Trophoblast cell (in vitro differentiated cells and primary cell): ENCODE results near the gene A1BG.
"Not testable (repeated sequence)": the region's sequence is repeated elsewhere in the genome, so short reads cannot be mapped to it uniquely, and the experiment has no call there.

Experiments
- DNase-seq, 2 donors: peaks; one replicate each; pipeline ENCODE4 v3.0.0-alpha.2; 2016
- H2AFZ ChIP-seq: 2 replicates; pipeline ENCODE4 v1.6.1; 2013; ENCODE audit warnings: low read length, moderate library complexity, mild to moderate bottlenecking; ENCODE audit not compliant: insufficient read depth, poor library complexity
- H2AK5ac ChIP-seq: 2 replicates; pipeline ENCODE4 v1.6.1; 2013; ENCODE audit warnings: mild to moderate bottlenecking, low read length
- H2BK120ac ChIP-seq: 2 replicates; pipeline ENCODE4 v1.6.1; 2013; ENCODE audit warnings: low read length, mild to moderate bottlenecking, moderate library complexity; ENCODE audit not compliant: insufficient read depth, poor library complexity
- H2BK12ac ChIP-seq: 2 replicates; pipeline ENCODE4 v1.6.1; 2013; ENCODE audit warnings: mild to moderate bottlenecking, low read length, moderate library complexity
- H2BK5ac ChIP-seq: 2 replicates; pipeline ENCODE4 v1.6.1; 2013; ENCODE audit warnings: low read length, low read depth, moderate library complexity, mild to moderate bottlenecking; ENCODE audit not compliant: poor library complexity
- H3K14ac ChIP-seq: 2 replicates; pipeline ENCODE4 v1.6.1; 2013; ENCODE audit warnings: mild to moderate bottlenecking, low read length
- H3K18ac ChIP-seq: 2 replicates; pipeline ENCODE4 v1.6.1; 2013; ENCODE audit warnings: mild to moderate bottlenecking, low read length
- H3K23ac ChIP-seq: 2 replicates; pipeline ENCODE4 v1.6.1; 2013; ENCODE audit warnings: low read length
- H3K27ac ChIP-seq: 2 replicates; pipeline ENCODE4 v1.5.1; 2013; ENCODE audit warnings: low read depth, mild to moderate bottlenecking, inconsistent platforms, low read length, moderate library complexity
- H3K27me3 ChIP-seq: 2 replicates; pipeline ENCODE4 v1.6.1; 2013; ENCODE audit warnings: inconsistent platforms, mild to moderate bottlenecking, low read length, moderate library complexity; ENCODE audit not compliant: insufficient read depth
- H3K36me3 ChIP-seq, 2 experiments: 1 replicate in 1 of 2; 2 replicates in 1 of 2; pipeline ENCODE4 v1.6.1; 2013; ENCODE audit warnings: low read length in 2 of 2, mild to moderate bottlenecking in 2 of 2, moderate library complexity in 1 of 2; ENCODE audit not compliant: insufficient read depth in 2 of 2, control insufficient read depth in 1 of 2
- H3K4ac ChIP-seq: 2 replicates; pipeline ENCODE4 v1.6.1; 2013; ENCODE audit warnings: low read depth, mild to moderate bottlenecking, low read length, moderate library complexity
- H3K4me1 ChIP-seq, 2 experiments: 1 replicate in 1 of 2; 2 replicates in 1 of 2; pipeline ENCODE4 v1.6.1; 2013; ENCODE audit warnings: low read length in 2 of 2, mild to moderate bottlenecking in 2 of 2, moderate library complexity in 1 of 2; ENCODE audit not compliant: insufficient read depth in 2 of 2, control insufficient read depth in 1 of 2
- H3K4me2 ChIP-seq: 2 replicates; pipeline ENCODE4 v1.6.1; 2013; ENCODE audit warnings: inconsistent platforms, mild to moderate bottlenecking, low read length, moderate library complexity
- H3K4me3 ChIP-seq: 2 replicates; pipeline ENCODE4 v1.5.1; 2013; ENCODE audit warnings: mild to moderate bottlenecking, low read depth, low read length, inconsistent platforms
- H3K79me1 ChIP-seq: one replicate; pipeline ENCODE4 v1.6.1; 2013; ENCODE audit warnings: low read length
- H3K79me2 ChIP-seq: 2 replicates; pipeline ENCODE4 v1.6.1; 2013; ENCODE audit warnings: low read length, mild to moderate bottlenecking; ENCODE audit not compliant: control insufficient read depth, insufficient read depth, poor library complexity
- H3K9ac ChIP-seq: 2 replicates; pipeline ENCODE4 v1.6.1; 2013; ENCODE audit warnings: mild to moderate bottlenecking, low read length
- H3K9me3 ChIP-seq: 2 replicates; pipeline ENCODE4 v1.6.1; 2013; ENCODE audit warnings: low read depth, mild to moderate bottlenecking, control low read depth, inconsistent platforms, low read length; ENCODE audit not compliant: insufficient read depth
- H4K12ac ChIP-seq: 2 replicates; pipeline ENCODE4 v1.6.1; 2013; ENCODE audit warnings: low read depth, mild to moderate bottlenecking, low read length, moderate library complexity
- H4K8ac ChIP-seq: 2 replicates; pipeline ENCODE4 v1.6.1; 2013; ENCODE audit warnings: low read depth, mild to moderate bottlenecking, low read length, moderate library complexity
- H4K91ac ChIP-seq: one replicate; pipeline ENCODE4 v1.6.1; 2013; ENCODE audit warnings: low read depth, mild to moderate bottlenecking, low read length, moderate library complexity
- WGBS: extraction: QIAGEN DNeasy Blood & Tissue Kit; methylation state at CpG from one replicate; pipeline ENCODE4 v1.1.7; 2013; ENCODE audit warnings: missing lambda C conversion rate; ENCODE audit not compliant: insufficient read length, insufficient coverage; ENCODE audit errors: extremely low coverage; 5-methylcytosine and 5-hydroxymethylcytosine counted together

A1BG gene

DNA sequence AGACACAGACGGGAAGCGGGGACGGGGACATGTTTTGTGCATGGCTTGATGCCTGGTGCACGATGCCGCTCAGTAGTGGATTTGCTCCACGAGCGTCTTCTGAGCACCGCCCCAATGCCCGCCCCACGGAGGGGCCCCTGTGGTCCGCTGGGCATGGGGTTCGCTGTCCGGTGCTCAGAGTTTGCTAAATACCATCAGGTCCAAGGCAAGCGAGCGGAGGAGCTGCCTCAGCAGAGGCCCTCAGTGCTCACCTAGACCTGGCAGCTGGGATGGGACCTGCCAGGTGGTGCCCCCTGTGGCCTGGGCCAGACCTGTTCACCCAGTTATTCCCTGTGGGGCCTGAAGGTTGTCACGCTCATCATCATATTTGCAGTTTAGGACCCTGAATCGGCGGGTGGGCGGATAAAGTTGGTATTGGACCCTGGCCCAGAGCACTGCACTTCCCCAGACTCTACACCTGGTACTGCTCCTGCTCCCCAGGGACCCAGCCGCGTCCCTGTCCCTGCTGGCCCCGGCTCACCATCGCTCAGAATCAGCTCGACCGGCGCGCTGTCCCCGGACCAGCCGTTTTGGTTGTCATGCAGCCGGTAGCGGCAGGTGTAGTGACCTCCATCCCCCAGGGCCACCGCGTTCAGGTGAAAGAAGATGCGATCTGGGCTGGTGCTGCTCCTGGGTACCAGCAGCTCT is 2.3 kb downstream of the A1BG start:
- Histone ChIP-seq H2BK5ac (no peak overlapping the region), H2BK120ac (no peak overlapping the region), H4K12ac (no peak overlapping the region), H3K36me3 (no peaks in the 10 kb centered on the region), H3K4me3 (no peak overlapping the region), H3K18ac (no peak overlapping the region), H4K91ac (no peak overlapping the region), H2AK5ac (no peak overlapping the region), H3K14ac (no peak overlapping the region), H3K4me1 (peaks cover 3 to 7% of the 10 kb centered on the region in 2 experiments), H4K8ac (no peak overlapping the region), H3K79me2 (peaks cover 2% of the 10 kb centered on the region), H3K9me3 (peaks cover 2% of the 10 kb centered on the region), H3K27ac (no peak overlapping the region), H2BK12ac (no peak overlapping the region), H3K4me2 (no peak overlapping the region), H2AFZ (no peak overlapping the region), H3K23ac (no peak overlapping the region), H3K79me1 (peaks cover 4% of the 10 kb centered on the region), H3K27me3 (peaks cover 15% of the 10 kb centered on the region), H3K9ac (no peak overlapping the region), H3K4ac (no peak overlapping the region)
- DNase-seq: no peak
- no CpG with 5 or more reads among the region's 34 CpGs for WGBS

DNA sequence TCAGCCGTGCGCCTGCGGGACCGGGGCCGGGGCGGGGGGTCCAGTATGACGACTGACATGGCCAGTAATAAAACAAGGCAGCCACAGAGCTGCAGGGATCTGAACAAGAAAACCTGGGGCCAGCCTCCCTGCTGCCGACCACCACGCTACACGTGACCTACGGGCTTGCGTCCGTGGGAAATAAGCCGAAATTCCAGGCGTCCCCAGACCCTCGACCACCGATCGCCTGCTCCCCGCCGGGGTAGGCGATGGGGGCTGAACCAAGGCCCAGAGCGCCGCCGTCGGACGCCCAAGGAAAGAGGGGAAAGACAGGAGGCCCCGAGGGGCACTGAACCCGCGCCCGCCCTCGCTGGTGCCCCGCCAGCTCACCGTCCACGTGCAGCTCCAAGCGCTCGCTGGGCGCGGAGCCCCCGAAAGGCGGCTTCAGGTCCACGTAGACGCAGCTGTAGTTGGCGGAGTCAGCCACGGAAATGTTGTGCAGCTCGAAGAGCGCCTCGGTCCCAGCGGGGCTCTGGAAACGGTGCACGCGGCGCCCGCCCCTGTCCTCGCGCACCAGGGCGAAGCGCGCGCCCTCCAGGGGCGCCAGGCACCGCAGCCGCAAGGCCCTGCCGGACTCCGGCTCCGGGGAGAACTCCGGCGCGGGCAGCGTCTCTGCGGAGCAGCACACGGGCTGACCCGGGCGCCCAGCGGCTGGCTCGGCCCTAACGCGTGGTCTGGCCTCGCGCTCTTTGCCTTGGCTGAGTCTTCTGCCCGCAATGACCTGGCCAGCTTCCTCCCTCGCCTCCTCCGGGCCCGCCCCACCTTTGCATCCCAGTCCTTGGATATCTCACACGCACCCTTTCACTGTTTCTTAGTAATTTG is 3.1 kb downstream of the A1BG start:
- peaks cover 2% of the 10 kb centered on the region for H3K9me3 ChIP-seq
- H3K27me3 ChIP-seq: peaks cover 15% of the 10 kb centered on the region
- peaks cover 2% of the 10 kb centered on the region for H3K79me2 ChIP-seq
- DNase-seq: no peak
- H2BK12ac ChIP-seq: no peak overlapping the region
- no peak overlapping the region for H4K12ac ChIP-seq
- peaks cover 4% of the 10 kb centered on the region for H3K79me1 ChIP-seq
- H3K27ac ChIP-seq: no peak overlapping the region
- no peak overlapping the region for H3K9ac ChIP-seq
- H2AK5ac ChIP-seq: no peak overlapping the region
- no peak overlapping the region for H3K18ac ChIP-seq
- no peak overlapping the region for H3K4me2 ChIP-seq
- H4K8ac ChIP-seq: no peak overlapping the region
- H2BK120ac ChIP-seq: no peak overlapping the region
- no peak overlapping the region for H2BK5ac ChIP-seq
- H3K23ac ChIP-seq: no peak overlapping the region
- no CpG with 5 or more reads among the region's 84 CpGs for WGBS
- no peak overlapping the region for H3K4ac ChIP-seq
- no peaks in the 10 kb centered on the region for H3K36me3 ChIP-seq
- H2AFZ ChIP-seq: no peak overlapping the region
- H4K91ac ChIP-seq: no peak overlapping the region
- peaks cover 3 to 7% of the 10 kb centered on the region in 2 experiments for H3K4me1 ChIP-seq
- no peak overlapping the region for H3K14ac ChIP-seq
- no peak overlapping the region for H3K4me3 ChIP-seq

DNA sequence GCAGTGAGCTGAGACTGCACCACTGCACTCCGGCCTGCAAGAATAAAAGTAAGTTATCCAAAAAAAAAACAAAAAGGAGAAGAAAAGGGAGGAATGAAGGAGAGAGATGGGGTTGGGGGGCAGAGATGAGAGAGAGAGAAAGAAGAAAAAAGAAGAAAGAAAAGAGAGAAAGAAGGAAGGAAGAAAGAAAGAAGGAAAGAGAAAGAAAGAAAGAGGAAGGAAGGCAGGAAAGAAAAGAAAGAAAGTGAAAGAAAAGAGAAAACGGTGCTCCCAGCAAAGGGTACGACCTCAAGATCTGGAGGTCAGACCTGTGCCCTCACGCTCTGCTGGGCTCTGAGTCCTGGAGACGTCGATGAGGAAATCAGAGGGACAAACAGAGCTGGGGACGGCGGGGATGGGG is 3.7 kb downstream of the A1BG start:
- no peak for DNase-seq
- H2AK5ac ChIP-seq: no peak overlapping the region
- no peak overlapping the region for H2BK5ac ChIP-seq
- H3K36me3 ChIP-seq: no peaks in the 10 kb centered on the region
- H3K4ac ChIP-seq: no peak overlapping the region
- H4K91ac ChIP-seq: no peak overlapping the region
- H3K14ac ChIP-seq: no peak overlapping the region
- H2BK12ac ChIP-seq: no peak overlapping the region
- peaks cover 15% of the 10 kb centered on the region for H3K27me3 ChIP-seq
- H4K8ac ChIP-seq: no peak overlapping the region
- H3K18ac ChIP-seq: no peak overlapping the region
- no peak overlapping the region for H4K12ac ChIP-seq
- peaks cover 2% of the 10 kb centered on the region for H3K79me2 ChIP-seq
- no peak overlapping the region for H3K4me2 ChIP-seq
- no CpG with 5 or more reads among the region's 8 CpGs for WGBS
- no peak overlapping the region for H3K23ac ChIP-seq
- peaks cover 3 to 7% of the 10 kb centered on the region in 2 experiments for H3K4me1 ChIP-seq
- H3K9ac ChIP-seq: no peak overlapping the region
- H3K4me3 ChIP-seq: no peak overlapping the region
- peaks cover 2% of the 10 kb centered on the region for H3K9me3 ChIP-seq
- H2BK120ac ChIP-seq: no peak overlapping the region
- H3K27ac ChIP-seq: no peak overlapping the region
- no peak overlapping the region for H2AFZ ChIP-seq
- H3K79me1 ChIP-seq: peaks cover 4% of the 10 kb centered on the region

DNA sequence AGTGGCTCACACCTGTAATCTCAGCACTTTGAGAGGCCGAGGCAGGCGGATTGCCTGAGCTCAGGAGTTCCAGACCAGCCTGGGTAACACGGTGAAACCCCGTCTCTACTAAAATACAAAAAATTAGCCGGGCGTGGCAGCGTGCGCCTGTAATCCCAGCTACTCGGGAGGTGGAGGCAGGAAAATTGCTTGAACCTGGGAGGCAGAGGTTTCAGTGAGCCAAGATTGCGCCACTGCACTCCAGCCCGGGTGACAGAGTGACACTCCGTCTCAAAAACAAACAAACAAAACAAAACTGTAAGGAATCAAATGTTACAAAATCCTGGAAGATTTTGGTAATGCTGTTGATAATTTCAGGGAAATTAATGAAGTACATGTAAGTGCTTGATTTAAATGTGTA is 5.2 kb downstream of the A1BG start:
- H3K23ac ChIP-seq, H3K36me3 ChIP-seq, H2AK5ac ChIP-seq, H4K12ac ChIP-seq, H4K91ac ChIP-seq, H2BK120ac ChIP-seq, H3K27ac ChIP-seq, H3K79me2 ChIP-seq, H3K14ac ChIP-seq, H2BK5ac ChIP-seq, H2AFZ ChIP-seq, H2BK12ac ChIP-seq, H3K4me3 ChIP-seq, DNase-seq, H3K79me1 ChIP-seq, H4K8ac ChIP-seq, H3K9me3 ChIP-seq, H3K18ac ChIP-seq, H3K4me1 ChIP-seq, H3K4ac ChIP-seq, H3K9ac ChIP-seq: not testable (repeated sequence)
- peak overlapping the region; percentile 96 for H3K4me2 ChIP-seq
- H3K27me3 ChIP-seq: peaks cover 15% of the 10 kb centered on the region
- WGBS: no CpG with 5 or more reads among the region's 12 CpGs
